Vagina (tissue), 2 donors: ENCODE data around the gene MTCP1.

Source experiments
- POLR2A ChIP-seq, 2 donors: fragments of 450-650 bp; IDR thresholded peaks; one replicate each; pipeline ENCODE4 v1.6.1; 2017; ENCODE audit warnings: antibody characterized with exemption in 2 of 2, mild to moderate bottlenecking in 2 of 2, moderate library complexity in 2 of 2
- TF ChIP-seq, protein P1 (sequence below), 3 experiments: fragments of 450-650 bp in 2 of 3; fragments of 200-600 bp in 1 of 3; sonication (generic) in 1 of 3; IDR thresholded peaks; one replicate each; pipeline ENCODE4 v1.5.1; 2017 to 2019; ENCODE audit warnings: antibody characterized with exemption in 3 of 3, mild to moderate bottlenecking in 2 of 3, moderate library complexity in 2 of 3

DNA sequence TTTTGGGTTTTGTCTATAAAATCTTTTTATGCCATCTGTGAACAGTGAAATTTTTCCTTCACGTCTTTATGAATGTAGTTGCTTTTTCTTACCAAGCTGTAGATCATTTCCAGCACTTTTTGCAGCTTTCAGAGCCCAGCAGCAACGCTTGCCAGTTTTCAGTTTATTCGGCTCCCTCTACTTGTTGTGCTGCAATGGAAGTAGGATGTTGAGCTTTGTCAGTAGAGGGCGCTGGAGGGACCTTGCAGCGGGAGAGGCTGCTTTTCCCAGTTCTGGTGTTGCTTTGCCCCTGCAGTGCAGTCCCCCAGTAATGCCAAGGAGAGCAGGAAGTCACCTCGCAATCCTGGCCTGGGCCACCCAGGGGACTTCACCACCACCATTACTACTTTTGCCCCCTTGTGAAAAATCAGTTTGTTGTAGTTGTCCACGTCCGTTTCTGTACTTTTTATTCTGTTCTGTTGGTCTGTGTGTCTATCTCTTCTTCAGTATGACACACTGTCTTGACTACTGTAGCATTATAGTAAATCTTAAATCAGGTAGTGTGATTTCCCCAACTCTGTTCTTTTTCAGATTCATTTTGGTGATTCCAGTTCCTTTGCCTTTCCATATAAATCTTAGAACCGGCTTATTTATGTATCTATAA lies 21.8 kb downstream of the MTCP1 start:
- TF ChIP-seq, protein P1, sequence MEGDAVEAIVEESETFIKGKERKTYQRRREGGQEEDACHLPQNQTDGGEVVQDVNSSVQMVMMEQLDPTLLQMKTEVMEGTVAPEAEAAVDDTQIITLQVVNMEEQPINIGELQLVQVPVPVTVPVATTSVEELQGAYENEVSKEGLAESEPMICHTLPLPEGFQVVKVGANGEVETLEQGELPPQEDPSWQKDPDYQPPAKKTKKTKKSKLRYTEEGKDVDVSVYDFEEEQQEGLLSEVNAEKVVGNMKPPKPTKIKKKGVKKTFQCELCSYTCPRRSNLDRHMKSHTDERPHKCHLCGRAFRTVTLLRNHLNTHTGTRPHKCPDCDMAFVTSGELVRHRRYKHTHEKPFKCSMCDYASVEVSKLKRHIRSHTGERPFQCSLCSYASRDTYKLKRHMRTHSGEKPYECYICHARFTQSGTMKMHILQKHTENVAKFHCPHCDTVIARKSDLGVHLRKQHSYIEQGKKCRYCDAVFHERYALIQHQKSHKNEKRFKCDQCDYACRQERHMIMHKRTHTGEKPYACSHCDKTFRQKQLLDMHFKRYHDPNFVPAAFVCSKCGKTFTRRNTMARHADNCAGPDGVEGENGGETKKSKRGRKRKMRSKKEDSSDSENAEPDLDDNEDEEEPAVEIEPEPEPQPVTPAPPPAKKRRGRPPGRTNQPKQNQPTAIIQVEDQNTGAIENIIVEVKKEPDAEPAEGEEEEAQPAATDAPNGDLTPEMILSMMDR (IDR thresholded peaks at IDR 0.05): no peak
- TF ChIP-seq POLR2A (IDR thresholded peaks at IDR 0.05): no peak
